ENCODE results near the gene GDPD1.
"Not testable (repeated sequence)": the region's sequence is repeated elsewhere in the genome, so short reads cannot be mapped to it uniquely, and the experiment has no call there.

Gene GDPD1

GRCh38 chr17:59254742-59255141 is 34.4 kb downstream of the GDPD1 start:
- no peak for DNase-seq

GRCh38 chr17:59257101-59257500 is 36.8 kb downstream of the GDPD1 start:
- no peak for DNase-seq

- DNase-seq: no peak
Observed at GRCh38 chr17:59260722-59261121, 40.4 kb downstream of the GDPD1 start.

- no peak for DNase-seq
Observed at GRCh38 chr17:59266745-59267144, 46.4 kb downstream of the GDPD1 start.

GRCh38 chr17:59267776-59268175 is 47.5 kb downstream of the GDPD1 start:
- DNase-seq: no peak

GRCh38 chr17:59275618-59276017 is 55.3 kb downstream of the GDPD1 start:
- DNase-seq: no peak

- DNase-seq: no peak
Observed at GRCh38 chr17:59277031-59277430, 56.7 kb downstream of the GDPD1 start.

GRCh38 chr17:59278406-59278805 is 58.1 kb downstream of the GDPD1 start:
- DNase-seq: no peak

- no peak for DNase-seq
Observed at GRCh38 chr17:59284317-59284716, 64.0 kb downstream of the GDPD1 start.

GRCh38 chr17:59287452-59287851 is 67.1 kb downstream of the GDPD1 start:
- DNase-seq: no peak

GRCh38 chr17:59287891-59288290 is 67.6 kb downstream of the GDPD1 start:
- DNase-seq: no peak

- no peak for DNase-seq
Observed at GRCh38 chr17:59289981-59290301, 69.6 kb downstream of the GDPD1 start.

GRCh38 chr17:59290302-59290998 is 70.1 kb downstream of the GDPD1 start:
- not testable (repeated sequence) for DNase-seq

GRCh38 chr17:59292174-59292523 is 71.8 kb downstream of the GDPD1 start:
- DNase-seq: no peak

GRCh38 chr17:59296190-59296589 is 75.9 kb downstream of the GDPD1 start:
- no peak for DNase-seq

GRCh38 chr17:59298521-59298920 is 78.2 kb downstream of the GDPD1 start:
- DNase-seq: no peak

- DNase-seq: no peak
Observed at GRCh38 chr17:59299400-59300092, 79.2 kb downstream of the GDPD1 start.

- no peak for DNase-seq
Observed at GRCh38 chr17:59300941-59301340, 80.6 kb downstream of the GDPD1 start.

- DNase-seq: no peak
Observed at GRCh38 chr17:59304811-59305210, 84.5 kb downstream of the GDPD1 start.

GRCh38 chr17:59310263-59310920 is 90.1 kb downstream of the GDPD1 start:
- DNase-seq: no peak

GRCh38 chr17:59311051-59311468 is 90.7 kb downstream of the GDPD1 start:
- DNase-seq: peak; percentile 22

GRCh38 chr17:59311521-59311920 is 91.2 kb downstream of the GDPD1 start:
- not testable (repeated sequence) for DNase-seq

- no peak for DNase-seq
Observed at GRCh38 chr17:59315866-59316265, 95.6 kb downstream of the GDPD1 start.

All from NCI-H1417 treated with DMSO at 0.1 percent for 48 hours (cell line).